HG03280 (cell line): ENCODE results near the gene CX3CL1.
A peak's percentile ranks its signal among the peaks of the same experiment; 100 is the strongest.

Source experiments
- ATAC-seq: cut with Tn5 transposase; IDR thresholded peaks from one replicate; pipeline ENCODE4 v1.9.1; 2021; ENCODE audit warnings: mild to moderate bottlenecking, moderate library complexity; ENCODE audit not compliant: unreplicated experiment

CX3CL1 gene

GRCh38 chr16:57403965-57404817, 31.9 kb downstream of the CX3CL1 start, which contains the start of gene CCL17:
TSS of gene CCL17 (plus strand) at chr16:57404767. CDS start at chr16:57413933, 9,166 bp downstream.
- ATAC-seq: no peak

- ATAC-seq: no peak
These were observed 32.8 kb downstream of the CX3CL1 start for GRCh38 chr16:57405097-57405496.

- no peak for ATAC-seq
These were observed 34.6 kb downstream of the CX3CL1 start for GRCh38 chr16:57406881-57407280.

GRCh38 chr16:57407521-57408353, 35.4 kb downstream of the CX3CL1 start:
- no peak for ATAC-seq

DNA sequence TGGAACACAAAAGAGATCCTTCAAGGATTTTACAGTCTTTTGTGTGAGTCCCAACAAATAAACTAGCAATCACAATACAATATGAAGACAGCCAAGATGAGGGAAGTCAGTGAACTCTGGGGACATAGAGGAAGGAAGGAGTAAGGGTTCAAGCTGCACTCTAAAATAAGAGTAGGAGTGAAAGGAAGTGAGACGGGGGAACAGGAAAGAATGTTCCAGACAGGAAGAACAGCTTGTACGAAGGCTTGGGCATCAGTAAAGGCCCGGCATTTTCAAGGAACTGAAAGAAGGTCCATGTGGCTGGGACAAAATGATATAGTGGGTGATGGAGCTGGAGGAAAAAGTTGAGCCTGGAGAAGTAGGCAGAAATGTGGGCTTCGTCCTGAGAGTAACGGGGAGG, 36.8 kb downstream of the CX3CL1 start:
- ATAC-seq: no peak

DNA sequence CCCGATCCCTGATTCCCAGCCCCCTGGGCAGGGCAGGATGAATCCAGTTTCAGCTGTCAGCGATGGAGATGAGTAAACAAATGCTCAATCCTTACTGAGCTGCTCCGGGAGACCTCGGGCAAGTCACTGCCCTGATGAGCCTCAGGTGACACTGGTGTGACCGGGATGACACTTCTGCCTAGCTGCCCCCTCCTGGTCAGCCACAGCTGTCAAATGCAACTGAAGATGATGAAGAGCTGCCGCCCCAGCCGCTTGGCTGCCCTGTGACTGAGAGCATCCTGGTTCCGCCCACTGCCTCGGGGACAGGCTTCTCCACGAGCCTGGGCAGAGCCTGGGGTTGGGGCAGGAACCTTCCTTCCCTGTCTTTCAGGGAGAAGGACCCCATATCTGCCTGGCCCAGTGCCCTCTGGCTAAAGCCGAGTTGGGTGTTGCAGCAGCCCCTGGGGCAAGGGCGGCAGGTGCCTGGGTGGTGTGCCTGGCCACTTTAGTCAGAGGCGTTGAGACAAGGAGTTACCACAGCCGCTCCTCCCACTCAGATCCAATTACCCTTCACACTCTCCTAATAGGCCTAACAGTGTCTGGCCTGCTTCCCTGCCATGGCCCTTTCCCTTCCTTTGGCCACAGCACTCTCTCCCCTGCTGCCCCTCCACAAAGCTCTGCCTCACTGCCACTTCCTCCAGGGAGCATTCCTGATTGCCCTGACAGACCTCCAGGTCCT, 37.7 kb downstream of the CX3CL1 start:
- no peak for ATAC-seq

DNA sequence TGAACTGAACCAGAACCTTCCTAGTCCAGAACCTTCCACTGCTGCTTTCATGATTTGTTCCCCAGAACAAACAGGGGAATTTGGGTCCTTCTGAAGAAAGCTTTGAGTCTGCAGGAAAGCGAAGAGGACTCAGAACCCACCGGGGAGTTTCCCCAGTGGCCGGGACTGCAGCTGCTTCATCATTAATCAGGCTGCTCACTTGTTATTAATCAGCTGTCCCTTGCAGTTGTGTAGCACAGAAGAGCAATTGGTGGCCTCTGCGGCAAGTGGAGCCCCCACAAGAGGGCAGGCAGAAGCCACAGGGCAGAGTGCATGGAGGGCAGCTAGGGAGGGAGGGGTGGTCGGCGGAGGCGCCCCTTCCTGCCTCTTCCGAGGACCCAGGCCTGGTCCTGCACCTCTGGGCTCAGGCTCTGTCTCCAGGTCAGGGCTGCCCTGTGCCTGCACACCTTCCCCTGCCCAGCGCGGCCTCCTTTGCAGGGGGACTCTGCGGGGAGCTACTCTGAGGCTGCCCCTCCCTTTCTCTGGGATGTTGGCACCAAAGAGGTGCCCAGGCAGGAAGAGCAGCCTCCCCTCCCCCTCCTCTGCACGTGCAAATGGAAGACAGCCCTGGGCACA, 39.2 kb downstream of the CX3CL1 start:
- no peak for ATAC-seq

- no peak for ATAC-seq
These were observed 40.3 kb downstream of the CX3CL1 start for GRCh38 chr16:57412584-57412983.

DNA sequence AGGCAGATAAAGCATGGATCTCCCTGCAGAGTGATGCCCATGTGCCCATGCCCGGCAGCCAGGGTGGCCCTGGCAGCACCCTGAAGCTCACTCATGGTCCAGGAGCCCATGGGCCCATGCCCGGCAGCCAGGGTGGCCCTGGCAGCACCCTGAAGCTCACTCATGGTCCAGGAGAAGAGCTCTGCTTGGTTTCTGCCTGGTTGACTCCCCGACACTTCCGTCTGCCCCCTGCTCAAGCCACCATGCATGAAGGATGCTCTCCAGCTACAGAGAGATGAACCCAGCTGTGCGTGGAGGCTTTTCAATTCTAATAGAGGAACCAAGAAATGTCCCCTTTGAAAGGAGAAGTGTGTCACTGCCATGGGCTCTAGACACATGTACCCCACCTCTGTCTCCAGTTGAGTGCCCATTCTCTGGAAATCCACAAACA, 41.0 kb downstream of the CX3CL1 start:
- ATAC-seq: peak; percentile 51

DNA sequence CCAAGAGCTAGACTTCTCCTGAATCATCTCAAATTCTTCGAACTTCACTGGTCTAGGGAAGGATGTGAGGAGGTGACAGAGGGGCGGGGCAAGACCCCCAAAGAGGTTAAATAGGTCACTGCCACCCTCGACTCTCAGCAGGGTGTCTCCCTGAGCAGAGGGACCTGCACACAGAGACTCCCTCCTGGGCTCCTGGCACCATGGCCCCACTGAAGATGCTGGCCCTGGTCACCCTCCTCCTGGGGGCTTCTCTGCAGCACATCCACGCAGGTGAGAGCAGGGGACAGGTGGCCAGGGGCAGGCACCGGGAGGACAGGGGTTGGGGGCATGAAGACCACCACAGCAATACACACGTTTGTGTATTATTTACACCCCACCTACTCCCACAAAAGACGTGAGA, 41.4 kb downstream of the CX3CL1 start:
- ATAC-seq: no peak

- ATAC-seq: no peak
These were observed 43.8 kb downstream of the CX3CL1 start for GRCh38 chr16:57416084-57416483.

DNA sequence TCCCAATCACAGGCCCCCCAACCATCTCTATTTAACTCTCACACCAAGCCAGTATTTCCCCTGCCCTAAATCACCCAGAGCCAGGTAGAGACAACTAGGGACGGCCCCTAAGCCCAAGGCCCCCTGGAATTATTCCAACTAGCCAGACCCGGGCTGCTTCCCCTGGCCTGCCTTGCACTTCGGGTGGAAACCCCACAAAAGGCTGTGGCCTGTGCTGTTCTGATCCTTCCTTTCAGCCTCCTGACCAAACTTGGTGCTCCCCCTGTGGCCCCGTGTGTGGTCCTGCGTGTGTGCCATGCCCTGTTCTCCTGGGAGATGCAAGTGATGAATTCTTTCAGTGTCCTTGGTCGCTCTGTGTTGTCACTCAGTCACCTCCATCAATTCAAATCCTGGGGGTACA, 47.2 kb downstream of the CX3CL1 start:
- ATAC-seq: no peak

GRCh38 chr16:57422026-57422944, 50.0 kb downstream of the CX3CL1 start:
- no peak for ATAC-seq

- no peak for ATAC-seq
These were observed 50.9 kb downstream of the CX3CL1 start for GRCh38 chr16:57423152-57423551.

- ATAC-seq: no peak
These were observed 52.3 kb downstream of the CX3CL1 start for GRCh38 chr16:57424583-57424982.

DNA sequence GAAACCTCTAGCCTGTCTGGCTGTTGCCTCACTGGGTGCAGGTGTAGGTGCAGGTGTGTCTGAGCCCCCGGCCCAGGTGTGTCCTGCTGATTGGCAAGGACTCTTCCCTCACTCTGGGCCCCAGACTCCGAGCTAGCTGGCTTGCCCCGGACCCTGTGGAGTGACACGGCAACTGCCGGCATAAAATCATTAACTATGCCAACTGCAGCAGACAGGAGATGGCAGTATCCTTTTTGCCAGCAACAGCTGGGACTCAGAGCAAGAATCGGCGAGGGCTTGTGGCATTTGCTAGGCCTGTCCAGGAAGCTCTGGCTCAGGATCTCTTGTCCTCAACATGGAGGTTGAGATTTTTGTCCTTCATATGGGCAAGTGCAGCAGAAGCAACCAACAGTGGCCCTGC, 54.1 kb downstream of the CX3CL1 start:
- ATAC-seq: no peak

GRCh38 chr16:57427307-57427706, 55.0 kb downstream of the CX3CL1 start:
- no peak for ATAC-seq

DNA sequence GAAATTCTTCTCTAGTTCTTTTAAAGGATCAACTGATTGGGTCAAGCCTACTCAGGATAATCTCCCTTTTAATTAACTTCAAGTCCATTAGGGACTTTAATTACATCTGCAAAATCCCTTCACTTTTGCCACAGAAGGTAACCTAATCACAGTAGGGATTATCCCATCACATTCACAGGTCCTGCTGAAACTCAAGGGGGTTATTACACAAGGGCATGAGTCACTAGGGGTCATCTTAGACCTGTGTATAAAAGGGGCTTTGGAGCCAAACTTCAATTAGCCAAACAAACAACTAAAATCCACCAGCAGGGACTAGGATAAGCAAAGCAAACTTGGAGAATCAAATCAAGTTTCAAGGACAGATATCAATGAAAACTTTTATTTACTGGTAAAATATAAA, 55.5 kb downstream of the CX3CL1 start:
- ATAC-seq: no peak

DNA sequence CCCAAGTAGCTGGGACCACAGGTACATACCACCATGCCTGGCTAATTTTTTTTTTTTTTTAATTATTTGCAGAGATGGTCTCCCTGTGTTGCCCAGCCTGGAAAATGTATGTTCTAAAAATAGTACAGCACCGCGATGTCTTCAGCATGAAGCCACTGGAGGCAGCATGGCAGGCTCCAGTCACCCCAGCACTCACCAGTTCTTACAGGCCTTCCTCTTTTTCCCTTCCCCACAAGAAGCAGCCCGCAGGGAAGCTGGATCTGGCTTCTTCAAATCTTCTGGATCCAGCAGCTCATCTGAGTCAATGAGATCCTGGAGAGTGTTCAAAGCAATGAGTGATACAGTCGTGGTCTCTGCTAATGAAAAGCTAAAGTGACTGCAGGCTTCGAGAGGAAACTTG, 58.7 kb downstream of the CX3CL1 start:
- no peak for ATAC-seq

DNA sequence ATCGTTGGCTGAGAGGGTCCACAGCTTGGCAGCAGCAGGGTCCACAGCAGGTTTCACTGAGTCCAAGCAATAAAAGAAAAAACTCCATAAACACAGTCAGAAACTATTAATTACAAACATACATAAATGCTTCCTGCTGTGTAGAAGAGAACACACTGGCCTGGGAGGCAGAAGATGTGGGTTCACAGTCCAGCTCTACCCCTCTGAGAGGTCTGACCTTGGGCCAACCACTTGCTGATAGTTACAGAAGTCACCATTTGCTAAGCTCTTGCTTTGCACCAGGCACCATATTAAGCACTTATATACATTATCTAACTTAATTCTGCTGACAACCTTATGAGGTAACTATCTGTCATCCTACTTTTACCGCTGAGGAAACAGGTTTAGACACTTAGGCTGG, 60.2 kb downstream of the CX3CL1 start:
- ATAC-seq: no peak
